Glomerular visceral epithelial cell (primary cell): ENCODE results near the gene CDK14.

Experiments used
- DNase-seq: peaks from one replicate; pipeline ENCODE4 v3.0.0-alpha.2; 2016; ENCODE audit errors: extremely low spot score

CDK14 gene

GRCh38 chr7:90839727-90840291 lies 243.7 kb downstream of the CDK14 start:
- no peak for DNase-seq

- DNase-seq: no peak
These were observed 245.8 kb downstream of the CDK14 start for GRCh38 chr7:90841759-90842429.

GRCh38 chr7:90842430-90842788 lies 246.3 kb downstream of the CDK14 start:
- DNase-seq: no peak

- DNase-seq: no peak
These were observed 247.4 kb downstream of the CDK14 start for GRCh38 chr7:90843472-90843871.

- DNase-seq: no peak
These were observed 248.3 kb downstream of the CDK14 start for GRCh38 chr7:90844421-90844820.

- DNase-seq: no peak
These were observed 250.1 kb downstream of the CDK14 start for GRCh38 chr7:90846192-90846591.

- no peak for DNase-seq
These were observed 253.9 kb downstream of the CDK14 start for GRCh38 chr7:90850066-90850465.

- DNase-seq: no peak
These were observed 254.3 kb downstream of the CDK14 start for GRCh38 chr7:90850471-90850870.

GRCh38 chr7:90853205-90853604 lies 257.1 kb downstream of the CDK14 start:
- DNase-seq: no peak

GRCh38 chr7:90856351-90857070 lies 260.4 kb downstream of the CDK14 start:
- DNase-seq: no peak

GRCh38 chr7:90857603-90858002 lies 261.5 kb downstream of the CDK14 start:
- no peak for DNase-seq

- DNase-seq: no peak
These were observed 262.4 kb downstream of the CDK14 start for GRCh38 chr7:90858546-90858945.

- DNase-seq: no peak
These were observed 263.4 kb downstream of the CDK14 start for GRCh38 chr7:90859521-90859920.

- no peak for DNase-seq
These were observed 268.0 kb downstream of the CDK14 start for GRCh38 chr7:90864088-90864487.

GRCh38 chr7:90869335-90869734 lies 273.2 kb downstream of the CDK14 start:
- no peak for DNase-seq

GRCh38 chr7:90876701-90877100 lies 280.6 kb downstream of the CDK14 start:
- DNase-seq: no peak

- no peak for DNase-seq
These were observed 281.1 kb downstream of the CDK14 start for GRCh38 chr7:90877201-90877600.

- no peak for DNase-seq
These were observed 283.8 kb downstream of the CDK14 start for GRCh38 chr7:90879924-90880323.

GRCh38 chr7:90886416-90886815 lies 290.3 kb downstream of the CDK14 start:
- DNase-seq: no peak

- no peak for DNase-seq
These were observed 293.1 kb downstream of the CDK14 start for GRCh38 chr7:90889210-90889609.

GRCh38 chr7:90889644-90890043 lies 293.5 kb downstream of the CDK14 start:
- no peak for DNase-seq

GRCh38 chr7:90891529-90891928 lies 295.4 kb downstream of the CDK14 start:
- DNase-seq: no peak

GRCh38 chr7:90892213-90892612 lies 296.1 kb downstream of the CDK14 start:
- no peak for DNase-seq
